GM21619 (cell line): ENCODE data around the gene APBA2.

Source experiments
- ATAC-seq: cut with Tn5 transposase; IDR thresholded peaks from one replicate; pipeline ENCODE4 v1.9.1; 2021; ENCODE audit not compliant: unreplicated experiment

APBA2 gene

GRCh38 chr15:29128671-29129070 lies 242.9 kb downstream of the APBA2 start:
- ATAC-seq: no peak

DNA sequence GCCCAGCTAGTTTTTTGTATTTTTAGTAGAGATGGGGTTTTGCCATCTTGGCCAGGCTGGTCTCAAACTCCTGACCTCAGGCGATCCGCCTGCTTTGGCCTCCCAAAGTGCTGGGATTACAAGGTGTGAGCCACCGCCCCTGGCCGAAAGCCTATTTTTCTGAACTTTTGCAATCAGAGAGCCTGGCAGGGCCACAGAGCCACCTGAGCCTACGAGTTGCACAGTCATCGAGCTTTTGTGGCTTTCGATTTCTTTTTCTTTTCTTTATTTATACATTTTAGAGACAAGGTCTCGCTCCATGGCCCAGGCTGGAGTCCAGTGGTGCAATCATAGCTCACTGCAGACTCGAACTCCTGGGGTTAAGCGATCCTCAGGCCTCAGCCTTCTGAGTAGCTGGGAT lies 243.4 kb downstream of the APBA2 start:
- ATAC-seq: no peak

DNA sequence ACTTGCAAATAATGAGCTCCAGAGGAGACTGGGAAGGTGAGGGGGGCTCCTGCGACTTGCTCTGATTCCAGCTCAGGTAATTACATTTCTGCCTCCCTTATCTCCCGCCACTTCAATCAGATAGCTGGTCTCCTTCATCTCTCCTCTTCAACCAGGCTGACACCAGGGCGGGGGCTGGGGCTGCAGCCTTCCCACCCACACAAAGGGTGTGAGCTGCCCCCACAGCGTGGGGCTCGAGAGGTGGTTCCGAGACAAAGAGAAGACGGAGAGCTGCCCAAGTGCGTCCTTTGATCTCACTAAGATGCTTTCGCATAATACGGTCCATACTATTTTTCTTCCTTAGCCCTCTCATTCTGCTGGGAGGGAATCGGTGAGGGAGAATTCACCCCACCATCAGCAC lies 244.2 kb downstream of the APBA2 start:
- no peak for ATAC-seq

DNA sequence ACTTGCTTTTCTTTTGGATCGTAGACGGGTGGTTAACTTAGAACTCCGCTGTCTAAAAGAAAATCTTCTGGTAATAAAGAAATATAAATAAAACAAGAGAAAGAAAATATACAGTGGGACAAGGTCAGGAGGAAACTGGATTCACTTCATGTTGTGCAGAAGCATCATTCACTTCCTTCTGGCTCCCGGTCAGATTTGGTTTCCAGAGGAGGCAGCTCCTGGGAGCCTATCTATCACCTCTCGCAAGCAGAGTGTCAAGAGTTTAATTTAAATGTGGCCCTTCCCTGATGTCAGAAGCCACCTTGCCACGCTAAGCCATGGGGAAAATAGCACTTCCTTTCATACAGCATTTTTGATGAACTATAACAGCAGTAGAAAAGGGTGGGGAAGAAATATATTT lies 244.7 kb downstream of the APBA2 start:
- ATAC-seq: no peak

- no peak for ATAC-seq
These were observed 245.4 kb downstream of the APBA2 start for GRCh38 chr15:29130951-29131839.

DNA sequence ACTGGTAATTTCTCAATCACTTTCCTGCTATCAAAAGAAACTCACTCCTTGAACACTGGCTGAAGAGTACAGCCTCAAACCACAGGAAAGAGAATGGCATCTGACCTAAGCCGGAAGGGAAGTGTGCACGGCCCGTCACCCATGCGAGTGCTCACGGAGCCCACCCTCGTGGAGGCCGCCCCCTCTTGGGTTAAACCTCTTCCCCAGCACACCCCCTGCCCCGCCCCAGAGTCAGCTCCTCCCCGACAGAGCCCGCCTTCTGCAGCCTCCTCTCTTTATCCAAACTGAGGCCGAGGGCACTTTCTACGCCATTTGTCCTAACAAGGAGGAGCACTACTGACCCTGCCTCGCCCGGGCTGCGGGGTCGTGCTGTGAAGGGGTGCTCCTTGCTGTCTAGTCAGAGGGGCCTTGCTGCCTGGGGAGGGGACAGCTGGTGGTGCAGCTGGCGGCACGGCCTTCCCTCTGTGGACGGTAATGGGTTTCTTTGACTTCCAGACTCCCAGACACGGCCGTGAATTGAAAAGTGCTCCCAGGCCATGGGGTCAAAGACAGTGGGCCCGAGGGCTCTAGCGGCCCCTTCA lies 246.2 kb downstream of the APBA2 start:
- no peak for ATAC-seq

DNA sequence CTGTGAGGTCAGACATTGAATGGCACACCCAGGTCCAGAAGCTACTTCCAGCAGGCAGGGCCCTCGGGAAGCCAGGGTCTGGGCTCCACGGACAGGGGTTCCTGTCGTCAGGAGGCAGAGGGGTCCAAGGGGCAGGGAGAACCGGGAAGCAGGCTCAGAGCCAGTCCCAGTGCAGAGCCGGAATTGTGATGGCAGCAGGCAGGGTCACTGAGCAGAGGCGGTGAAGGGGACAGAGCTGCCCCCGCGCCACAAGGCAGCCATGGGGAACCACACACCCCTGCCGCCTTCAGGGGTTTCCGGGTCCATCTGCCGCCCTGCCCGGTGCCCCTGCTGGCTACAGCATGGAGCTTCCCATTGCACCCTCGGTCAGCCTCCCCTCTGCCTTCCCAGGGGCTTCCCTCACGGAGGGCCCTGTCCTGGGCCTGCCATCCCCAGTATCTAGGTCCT lies 247.0 kb downstream of the APBA2 start:
- ATAC-seq: no peak

GRCh38 chr15:29133321-29133720 lies 247.5 kb downstream of the APBA2 start:
- ATAC-seq: no peak

DNA sequence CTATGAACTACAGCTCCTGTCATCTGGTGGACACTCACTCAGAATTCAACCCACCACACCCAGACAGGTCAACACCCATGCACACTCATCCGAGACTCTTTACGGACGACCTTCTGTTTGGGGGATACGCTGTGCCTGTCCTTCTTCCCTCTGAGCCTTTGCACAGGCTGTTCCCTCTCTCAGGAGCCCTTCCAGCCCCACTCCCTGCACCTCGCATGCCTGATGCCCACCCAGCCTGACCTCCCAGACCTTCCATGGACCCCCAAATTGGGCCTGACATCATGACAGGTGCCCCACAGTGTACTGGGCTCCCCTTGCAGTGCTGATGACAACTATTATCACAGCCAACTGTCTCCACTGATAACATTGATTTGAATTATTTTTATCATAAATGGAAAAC lies 248.0 kb downstream of the APBA2 start:
- ATAC-seq: no peak

GRCh38 chr15:29134239-29134638 lies 248.5 kb downstream of the APBA2 start:
- no peak for ATAC-seq

GRCh38 chr15:29134641-29135308 lies 249.0 kb downstream of the APBA2 start:
- no peak for ATAC-seq

DNA sequence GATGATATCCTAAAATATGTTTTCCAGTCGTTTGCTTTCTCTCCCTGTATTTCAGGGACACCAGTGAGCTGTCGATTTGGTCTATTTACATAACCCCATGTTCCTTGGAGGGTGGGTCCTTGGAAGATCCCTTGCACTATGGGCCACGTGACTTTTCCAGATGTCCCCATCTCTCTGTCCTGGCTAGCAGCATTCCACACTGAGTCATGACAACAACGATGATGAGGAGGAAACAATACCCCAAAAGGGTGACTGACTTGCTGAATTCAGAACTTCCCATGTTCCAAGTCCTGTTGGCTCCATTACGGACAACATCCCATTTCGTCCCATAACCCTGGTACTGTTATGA lies 249.5 kb downstream of the APBA2 start:
- no peak for ATAC-seq

DNA sequence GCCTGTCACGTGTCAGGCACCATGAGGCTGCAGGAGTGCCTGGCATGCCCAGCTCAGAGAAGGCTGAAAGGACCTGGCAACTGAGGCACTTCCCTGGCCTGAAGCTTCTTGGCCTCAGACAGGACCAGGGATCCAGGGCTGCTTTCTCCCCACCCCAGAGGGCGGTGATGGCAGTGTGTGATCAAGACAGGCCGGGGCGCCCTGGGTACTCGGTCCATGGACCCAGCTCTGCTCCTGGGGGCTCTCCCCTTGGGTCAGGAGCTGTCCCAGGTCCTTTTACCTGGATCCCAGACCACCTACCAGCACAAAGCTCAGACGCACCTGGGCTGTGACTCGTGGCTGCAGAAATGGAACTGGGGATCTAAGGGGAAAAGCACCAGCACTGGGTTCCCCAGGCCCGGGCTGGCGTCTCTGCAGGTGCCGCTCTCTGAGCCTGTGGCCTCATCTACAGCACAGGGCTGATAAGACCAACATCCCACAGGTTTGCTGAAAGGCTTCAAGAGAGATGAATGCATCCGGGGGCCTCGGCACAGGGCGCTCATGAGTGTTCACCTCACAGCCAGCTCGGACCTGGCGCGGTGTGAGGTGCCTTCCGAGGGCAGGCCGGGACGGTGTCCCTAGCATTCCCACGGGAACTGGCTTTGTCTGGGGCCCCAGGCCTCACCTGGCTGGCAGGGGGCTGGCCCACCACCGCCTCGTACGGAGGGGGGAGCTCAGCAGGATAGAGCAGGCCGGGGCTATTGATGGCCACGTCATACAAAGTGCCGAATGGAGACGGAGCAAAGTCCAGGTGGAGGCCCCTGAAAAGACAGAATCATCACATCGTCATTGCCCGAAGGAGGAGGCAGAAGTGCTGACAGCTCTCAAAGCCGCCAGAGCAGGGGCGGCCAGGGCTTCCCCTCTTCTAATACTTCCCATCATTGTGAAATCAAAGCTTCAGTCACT lies 250.2 kb downstream of the APBA2 start:
- ATAC-seq: no peak

DNA sequence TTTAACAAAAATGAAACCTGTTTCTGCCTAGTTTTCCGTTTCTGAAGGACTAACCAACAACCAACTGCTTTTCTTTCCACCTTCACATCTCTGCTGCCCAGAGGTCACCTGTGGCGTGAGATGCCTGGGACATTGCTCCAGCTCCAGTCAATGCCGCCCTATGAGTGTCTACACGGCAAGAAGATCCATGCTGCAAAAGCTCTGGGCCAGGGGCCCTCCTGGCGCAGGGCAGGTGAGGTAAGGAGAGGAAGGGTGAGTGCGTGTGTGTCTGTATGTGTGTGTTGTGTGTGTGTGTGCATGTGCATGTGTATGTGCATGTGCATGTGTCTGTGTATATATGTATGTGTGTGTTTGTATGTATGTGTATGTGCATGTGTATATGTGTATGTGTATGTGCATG lies 252.5 kb downstream of the APBA2 start:
- no peak for ATAC-seq

DNA sequence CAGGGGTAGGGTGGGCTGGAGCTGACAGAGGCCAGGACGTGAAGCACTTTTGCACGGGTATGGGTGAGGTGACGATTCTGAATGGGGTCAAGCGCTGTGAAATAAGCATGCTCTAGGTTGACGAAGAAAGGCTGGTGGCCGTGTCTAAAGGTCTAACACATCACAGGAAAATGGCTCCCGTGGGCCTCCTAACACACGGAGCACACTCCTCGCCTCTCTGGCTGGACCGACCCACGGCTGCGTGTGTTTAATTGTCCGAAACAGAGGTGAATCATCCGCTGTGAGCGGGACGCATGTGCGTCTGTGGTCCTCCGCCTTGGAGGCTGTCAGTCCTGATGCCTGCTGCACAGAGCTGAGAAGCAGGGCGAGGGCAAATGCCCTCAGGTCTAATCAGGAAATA lies 253.3 kb downstream of the APBA2 start:
- no peak for ATAC-seq

GRCh38 chr15:29139540-29140459 lies 254.0 kb downstream of the APBA2 start:
- ATAC-seq: no peak

DNA sequence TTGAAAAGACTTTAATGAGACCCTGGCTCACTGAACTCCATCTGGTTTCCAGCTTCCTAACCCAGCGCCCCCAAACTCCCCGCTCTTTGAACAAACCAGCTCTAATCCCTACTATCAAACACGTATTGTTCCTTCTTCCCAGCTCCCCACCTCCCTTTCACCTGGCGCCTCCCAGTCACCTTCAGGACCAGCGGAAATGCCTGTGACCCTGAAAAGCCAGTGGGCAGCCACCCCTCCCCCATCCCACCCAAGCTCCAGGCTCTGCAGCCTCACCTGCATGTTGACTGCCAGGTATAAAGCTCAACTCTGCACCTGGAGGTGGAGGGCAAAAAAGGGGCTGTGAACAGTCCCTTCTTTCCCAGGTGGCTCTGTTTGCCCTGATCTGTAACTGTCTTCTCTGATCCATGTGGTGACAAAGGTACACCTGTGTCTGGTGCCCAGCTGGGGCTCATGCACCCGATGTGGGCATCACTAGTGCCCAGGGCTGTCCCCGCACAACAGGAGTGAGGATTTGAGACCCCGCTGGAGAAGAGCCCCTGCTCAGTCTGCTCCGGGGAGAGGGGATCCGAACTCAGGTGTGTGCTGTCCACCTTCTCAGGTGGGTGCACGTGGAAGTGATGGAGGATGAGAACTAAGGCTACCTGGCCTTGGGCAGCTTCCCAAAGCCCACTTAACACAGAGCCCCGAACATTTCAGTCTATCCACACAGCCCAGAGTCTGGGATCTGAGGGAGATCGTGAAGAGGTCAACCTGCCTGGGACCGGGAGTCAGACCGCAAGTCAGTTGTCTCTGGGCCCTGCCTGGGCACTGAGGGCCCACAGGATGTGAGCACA lies 254.9 kb downstream of the APBA2 start:
- ATAC-seq: no peak

GRCh38 chr15:29141308-29142128 lies 255.7 kb downstream of the APBA2 start:
- ATAC-seq: no peak
